Body of pancreas (tissue), 4 donors: Measurements from ENCODE around the gene LHFPL3. TPM values are rescaled to one million over a fixed set of nuclear protein-coding genes. Genes with fewer than 3 reads are reported as not detected.

Source experiments
- ATAC-seq: fragments of 150-250 bp; one replicate; pipeline ENCODE4 v1.9.1; 2016
- DNase-seq, 4 donors: peaks; one replicate each; pipeline ENCODE4 v3.0.0-alpha.2; 2019
- H3K27ac ChIP-seq, 4 donors: fragments of 200-600 bp; sonication (generic); 1 replicate in 3 of 4; 2 replicates in 1 of 4; pipeline versions ENCODE4 v1.5.1 to v1.6.1; 2016 to 2019; ENCODE audit warnings: mild to moderate bottlenecking in 1 of 4, mixed read lengths in 1 of 4, moderate library complexity in 1 of 4
- H3K27me3 ChIP-seq, 2 donors: fragments of 200-600 bp; sonication (generic); one replicate each; pipeline ENCODE4 v1.6.0; 2016; ENCODE audit warnings: mild to moderate bottlenecking in 1 of 2
- H3K36me3 ChIP-seq, 2 donors: fragments of 200-600 bp; sonication (generic); replicated peaks in 1 of 2; 2 replicates each; pipeline ENCODE4 v1.5.1; 2016; ENCODE audit warnings: low read depth in 2 of 2; ENCODE audit not compliant: insufficient read depth in 1 of 2
- H3K4me1 ChIP-seq: fragments of 200-600 bp; sonication (generic); one replicate; pipeline ENCODE4 v1.6.0; 2016
- H3K4me3 ChIP-seq, 2 donors: fragments of 200-600 bp; sonication (generic); 1 replicate in 1 of 2; 2 replicates in 1 of 2; pipeline ENCODE4 v1.5.1; 2016 to 2019
- H3K9me3 ChIP-seq, 3 donors: fragments of 200-600 bp; sonication (generic); 1 replicate in 2 of 3; 2 replicates in 1 of 3; pipeline ENCODE4 v1.5.1; 2016
- CTCF ChIP-seq, 7 experiments: fragments of 450-650 bp in 4 of 7; fragments of 200-600 bp in 3 of 7; sonication (generic) in 3 of 7; IDR thresholded peaks; one replicate each; pipeline ENCODE4 v1.5.1; 2016 to 2019; ENCODE audit warnings: antibody characterized with exemption in 7 of 7
- POLR2A ChIP-seq, 3 donors: fragments of 450-650 bp; IDR thresholded peaks; one replicate each; pipeline ENCODE4 v1.6.1; 2016; ENCODE audit warnings: antibody characterized with exemption in 3 of 3, mild to moderate bottlenecking in 2 of 3
- WGBS, 2 donors: methylation state at CpG; one replicate each; pipeline ENCODE4 v1.1.5; 2017; 5-methylcytosine and 5-hydroxymethylcytosine counted together
- intact Hi-C: fragments of 100-400 bp; cut with DNase I; formaldehyde crosslinking; loops from one replicate; pipeline ENCODE4 v1.15.1; 2023
- total RNA-seq, 2 donors: library from RNA; depleted of rRNA; stranded (reverse); fragments of >200 nt; gene quantifications; one replicate each; pipeline ENCODE4 v1.1.0, GENCODE V29; 2016

LHFPL3 gene
- total RNA-seq, 2 donors from 2014 or later, result not detected

GRCh38 chr7:104784686-104785085 is 456.3 kb downstream of the LHFPL3 start:
- Histone ChIP-seq H3K9me3 (no peaks in the 10 kb centered on the region), H3K4me1 (no peaks in the 10 kb centered on the region), H3K27me3 (no peaks in the 10 kb centered on the region), H3K27ac (no peak overlapping the region), H3K36me3 (no peaks in the 10 kb centered on the region), H3K4me3 (no peak overlapping the region)
- DNase-seq, result no peak
- ATAC-seq, result no peak
- intact Hi-C loops, result no loop called here
- TF ChIP-seq POLR2A (IDR thresholded peaks at IDR 0.05) (no peak), CTCF (IDR thresholded peaks at IDR 0.05) (no peak)

DNA sequence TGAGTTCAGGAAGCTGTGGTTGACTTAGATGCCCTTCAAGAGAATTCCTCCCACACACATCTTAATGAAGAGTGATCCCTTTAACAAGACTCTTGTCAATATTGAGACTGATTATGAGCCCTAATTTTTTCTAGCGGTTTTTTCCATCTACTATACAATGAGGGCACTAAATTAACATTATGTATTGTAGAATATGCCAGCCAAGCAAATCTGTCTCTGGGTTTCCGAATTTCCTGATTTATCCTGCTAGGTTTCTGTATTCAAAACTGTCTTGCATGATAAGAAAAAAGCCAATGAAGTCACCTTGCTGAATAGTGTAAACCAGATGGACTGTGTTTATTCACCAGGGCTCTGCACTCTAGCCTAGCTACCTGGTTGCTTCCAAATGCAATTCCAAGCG is 461.4 kb downstream of the LHFPL3 start:
- ATAC-seq (no peak), DNase-seq (no peak)
- WGBS, 2 donors, result 56 to 73% methylated on average over 3 of the region's 3 CpGs
- Histone ChIP-seq H3K9me3 (no peaks in the 10 kb centered on the region), H3K4me3 (no peak overlapping the region), H3K4me1 (no peaks in the 10 kb centered on the region), H3K36me3 (no peaks in the 10 kb centered on the region), H3K27ac (no peak overlapping the region), H3K27me3 (no peaks in the 10 kb centered on the region)
- intact Hi-C loops, result no loop called here
- TF ChIP-seq CTCF (IDR thresholded peaks at IDR 0.05) (no peak), POLR2A (IDR thresholded peaks at IDR 0.05) (no peak)

- 46 to 47% methylated on average over 2 of the region's 2 CpGs for WGBS, 2 donors
- DNase-seq (no peak), ATAC-seq (no peak)
- Histone ChIP-seq H3K36me3 (no peaks in the 10 kb centered on the region), H3K4me3 (no peak overlapping the region), H3K27me3 (no peaks in the 10 kb centered on the region), H3K27ac (no peak overlapping the region), H3K9me3 (no peaks in the 10 kb centered on the region), H3K4me1 (no peaks in the 10 kb centered on the region)
- intact Hi-C loops, result no loop called here
- TF ChIP-seq POLR2A (IDR thresholded peaks at IDR 0.05) (no peak), CTCF (IDR thresholded peaks at IDR 0.05) (no peak)
Measured at GRCh38 chr7:104790440-104790839, 462.0 kb downstream of the LHFPL3 start.

DNA sequence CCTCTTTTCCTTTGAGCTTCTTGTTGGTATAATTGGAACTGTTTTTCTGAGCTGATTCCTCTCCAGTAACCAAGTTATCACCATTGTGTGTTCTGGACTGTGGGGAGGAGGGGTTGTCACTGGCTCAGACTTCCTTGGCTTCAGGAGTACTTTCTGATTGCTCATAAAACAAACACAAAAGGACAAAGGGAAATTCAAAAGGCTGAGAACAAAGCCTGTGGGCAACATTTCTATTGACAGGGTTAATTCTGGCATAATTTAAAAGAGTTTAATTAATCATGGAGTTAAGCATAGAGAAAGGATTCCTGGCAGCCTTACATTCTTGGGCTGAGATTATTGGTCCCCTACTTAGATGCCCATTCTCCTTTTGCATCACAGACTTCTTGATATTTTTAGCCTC is 462.7 kb downstream of the LHFPL3 start:
- Histone ChIP-seq H3K4me3 (no peak overlapping the region), H3K4me1 (no peaks in the 10 kb centered on the region), H3K27me3 (no peaks in the 10 kb centered on the region), H3K27ac (no peak overlapping the region), H3K36me3 (no peaks in the 10 kb centered on the region), H3K9me3 (no peaks in the 10 kb centered on the region)
- intact Hi-C loops, result no loop called here
- TF ChIP-seq CTCF (IDR thresholded peaks at IDR 0.05), result no peak
- TF ChIP-seq POLR2A (IDR thresholded peaks at IDR 0.05), result no peak
- peak in 1 of 4 donors; percentile 3 for DNase-seq
- ATAC-seq, result no peak

DNA sequence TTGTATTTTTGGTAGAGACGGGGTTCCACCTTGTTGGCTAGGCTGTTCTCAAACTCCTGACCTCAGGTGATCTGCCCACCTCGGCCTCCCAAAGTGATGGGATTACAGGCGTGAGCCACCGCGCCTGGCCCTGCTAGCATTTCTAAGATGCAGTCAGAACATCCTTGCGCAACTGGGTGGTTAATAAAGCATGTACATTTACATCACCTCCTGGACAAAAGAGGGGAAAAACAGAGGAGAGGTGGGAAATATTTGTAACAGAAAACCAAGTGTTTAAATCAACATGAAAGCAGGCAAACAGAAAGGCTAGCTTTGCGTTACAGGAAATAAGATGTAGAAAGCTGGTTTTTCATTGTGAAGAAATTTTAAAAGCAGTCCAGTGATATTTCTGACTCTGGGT is 464.7 kb downstream of the LHFPL3 start:
- Histone ChIP-seq H3K4me1 (no peaks in the 10 kb centered on the region), H3K9me3 (no peaks in the 10 kb centered on the region), H3K4me3 (no peak overlapping the region), H3K27me3 (no peaks in the 10 kb centered on the region), H3K27ac (no peak overlapping the region), H3K36me3 (no peaks in the 10 kb centered on the region)
- no peak for TF ChIP-seq CTCF (IDR thresholded peaks at IDR 0.05)
- no peak for TF ChIP-seq POLR2A (IDR thresholded peaks at IDR 0.05)
- no peak for DNase-seq
- no peak for ATAC-seq
- intact Hi-C loops, result no loop called here
- 77 to 84% methylated on average over 7 of the region's 7 CpGs for WGBS, 2 donors
